ENCODE data around the gene PRCC.

PRCC gene, protein sequence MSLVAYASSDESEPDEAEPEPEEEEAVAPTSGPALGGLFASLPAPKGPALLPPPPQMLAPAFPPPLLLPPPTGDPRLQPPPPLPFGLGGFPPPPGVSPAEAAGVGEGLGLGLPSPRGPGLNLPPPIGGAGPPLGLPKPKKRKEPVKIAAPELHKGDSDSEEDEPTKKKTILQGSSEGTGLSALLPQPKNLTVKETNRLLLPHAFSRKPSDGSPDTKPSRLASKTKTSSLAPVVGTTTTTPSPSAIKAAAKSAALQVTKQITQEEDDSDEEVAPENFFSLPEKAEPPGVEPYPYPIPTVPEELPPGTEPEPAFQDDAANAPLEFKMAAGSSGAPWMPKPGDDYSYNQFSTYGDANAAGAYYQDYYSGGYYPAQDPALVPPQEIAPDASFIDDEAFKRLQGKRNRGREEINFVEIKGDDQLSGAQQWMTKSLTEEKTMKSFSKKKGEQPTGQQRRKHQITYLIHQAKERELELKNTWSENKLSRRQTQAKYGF

DNA sequence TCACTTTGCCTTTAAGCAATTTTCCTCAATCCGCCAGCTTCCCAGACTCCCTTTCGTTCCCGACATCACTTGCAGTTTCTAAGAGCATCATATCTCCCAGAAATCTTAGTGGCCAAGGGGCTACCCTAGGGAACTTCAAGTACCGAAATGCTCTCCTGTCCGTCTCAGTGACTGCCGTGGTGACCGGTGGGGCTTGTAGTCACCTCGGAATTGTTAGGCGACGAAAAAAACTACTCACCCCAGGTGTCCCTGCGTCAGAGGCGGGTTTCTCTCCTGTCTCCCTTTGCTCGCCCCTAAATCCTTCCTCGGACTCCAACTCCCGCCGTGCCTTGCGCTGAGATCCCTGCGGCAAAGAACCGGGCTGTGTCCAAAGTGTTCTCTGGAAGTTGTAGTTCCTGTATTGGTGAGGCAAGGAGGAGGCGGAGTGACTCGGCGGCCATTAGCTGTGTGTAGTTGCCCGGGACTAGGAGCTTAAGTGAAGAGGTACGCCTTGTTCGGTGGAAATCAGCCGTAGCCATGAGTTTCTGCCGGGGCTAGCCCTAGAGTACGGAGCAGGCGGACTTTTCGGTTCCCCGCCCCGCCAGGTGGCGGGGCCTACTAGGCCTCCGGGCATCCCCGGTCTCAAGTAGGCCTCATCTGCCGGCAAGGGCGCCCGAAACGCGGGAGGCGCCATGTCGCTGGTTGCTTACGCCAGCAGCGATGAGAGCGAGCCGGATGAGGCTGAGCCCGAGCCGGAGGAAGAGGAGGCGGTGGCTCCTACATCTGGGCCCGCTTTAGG lies at the start of gene PRCC:
TSS of gene PRCC (plus strand) at position 435 of the 778 bp plus-strand sequence. CDS start at position 672, 237 bp downstream.
- peak; percentile 91 to 97 for DNase-seq (ENCODE audit: low read depth in 2 of 2)

- no peak for DNase-seq (ENCODE audit: low read depth in 2 of 2)
Measured at GRCh38 chr1:156721131-156721530, 46.2 kb upstream of the PRCC start.

DNA sequence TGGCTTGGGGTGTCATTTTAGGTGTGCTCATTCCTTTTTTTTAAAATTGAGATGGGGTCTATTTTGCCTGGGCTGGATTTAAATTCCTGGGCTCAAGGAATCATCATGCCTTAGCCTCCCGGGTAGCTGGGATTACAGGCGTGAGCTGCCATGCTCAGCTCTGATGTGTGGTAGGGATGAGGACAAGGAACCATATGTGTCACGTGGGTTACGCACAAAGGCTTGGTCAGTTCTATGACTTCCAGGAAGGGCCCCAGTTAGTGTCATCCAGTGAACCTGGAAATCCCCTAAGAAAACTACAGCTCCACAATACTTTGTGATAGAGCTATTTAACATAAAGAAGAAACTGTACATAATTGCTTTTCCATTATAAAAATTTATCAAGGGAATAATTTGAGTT lies 45.8 kb upstream of the PRCC start:
- no peak for DNase-seq (ENCODE audit: low read depth in 2 of 2)

DNA sequence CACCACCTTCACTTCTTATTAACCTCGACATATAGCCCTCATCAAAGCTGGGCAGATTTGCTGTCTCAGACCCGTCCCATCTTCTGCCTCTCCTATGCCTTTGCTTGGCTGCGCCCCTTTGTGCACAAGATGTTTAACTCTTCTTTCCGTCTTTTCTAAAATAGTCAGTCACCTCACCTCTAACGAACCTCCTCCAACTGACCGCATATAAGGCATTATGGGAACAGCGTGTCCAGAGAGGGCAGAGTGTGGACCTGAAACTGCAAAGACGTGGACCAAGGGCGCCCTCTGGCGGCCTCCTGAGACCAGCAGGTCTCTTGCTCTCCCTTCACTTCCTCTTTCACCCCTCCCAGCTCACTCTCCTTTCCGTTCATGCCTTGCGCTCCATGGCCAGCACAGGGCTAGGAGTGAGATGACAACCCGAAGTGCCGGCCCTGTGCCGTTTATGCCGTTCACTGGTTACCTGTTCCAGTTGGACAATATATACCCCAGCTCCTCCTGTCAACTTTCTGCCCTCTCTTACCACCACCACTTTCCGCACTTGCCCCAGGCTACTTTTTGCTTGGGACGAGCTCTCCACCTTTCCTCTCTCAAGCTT lies 41.6 kb upstream of the PRCC start:
- peak; percentile 55 to 63 for DNase-seq (ENCODE audit: low read depth in 2 of 2)

- DNase-seq (ENCODE audit: low read depth in 2 of 2), result no peak
Measured at GRCh38 chr1:156726549-156727226, 40.6 kb upstream of the PRCC start.

DNA sequence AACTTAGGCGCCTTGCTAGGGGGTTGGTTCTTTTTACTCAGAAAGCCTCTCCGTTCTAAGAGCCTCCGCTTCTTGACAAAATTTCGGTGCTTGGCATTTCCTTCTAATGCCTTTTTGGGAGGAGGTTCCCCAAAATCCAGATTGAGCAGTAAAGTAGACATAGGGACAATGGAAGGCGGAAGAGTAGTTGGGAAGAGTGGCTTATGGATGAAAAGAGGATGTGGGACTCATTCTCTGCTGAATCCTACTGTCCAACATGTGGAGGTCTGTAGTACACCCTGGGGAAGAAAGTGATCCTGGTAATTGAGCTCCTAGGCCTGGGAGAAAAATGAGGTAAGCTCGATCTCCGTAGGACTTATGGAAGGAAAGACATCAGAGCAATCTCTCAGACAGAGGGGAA lies 39.8 kb upstream of the PRCC start:
- DNase-seq (ENCODE audit: low read depth in 2 of 2), result no peak

DNA sequence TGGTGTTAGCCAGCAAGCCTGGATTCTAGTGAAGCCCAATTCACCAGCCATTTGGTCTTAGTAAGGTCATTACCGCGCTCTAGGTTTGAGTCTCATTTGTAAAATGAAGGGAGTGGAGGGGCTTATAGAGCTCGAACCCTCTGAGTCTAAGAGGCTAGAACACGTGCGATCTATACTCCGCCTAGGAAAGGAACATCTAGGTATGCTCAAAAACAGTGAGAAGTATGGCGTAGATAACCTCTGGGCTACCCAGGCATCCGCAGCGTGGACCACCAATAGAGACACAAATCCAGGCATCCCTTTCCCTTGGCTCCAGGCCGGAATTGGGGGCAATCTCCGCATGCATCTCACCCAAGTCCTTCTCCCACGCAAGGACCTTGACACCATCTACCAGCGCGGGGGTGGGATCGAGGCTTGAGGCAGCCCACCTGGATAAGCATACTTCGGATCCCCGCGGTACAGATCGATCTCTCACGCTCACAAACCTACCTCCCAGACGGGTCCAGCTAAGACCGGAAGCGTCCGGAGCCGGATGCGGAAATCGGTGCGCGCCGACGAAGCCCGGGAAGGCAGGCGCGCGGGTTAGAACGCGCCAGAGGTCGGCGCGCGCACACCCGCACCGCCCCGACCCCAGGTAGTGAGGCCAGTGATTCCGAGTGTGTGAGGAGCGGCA lies 39.3 kb upstream of the PRCC start, which contains the start of gene METTL25B:
TSS of gene METTL25B (plus strand) at position 544 of the 673 bp plus-strand sequence. CDS start 636 bp downstream, outside the sequence.
- peak in 1 of 2 donors; percentile 54 for DNase-seq (ENCODE audit: low read depth in 2 of 2)

GRCh38 chr1:156728599-156729462 lies 38.5 kb upstream of the PRCC start, which contains the start of gene ISG20L2:
TSS of gene ISG20L2 (minus strand) at chr1:156728766. CDS start at chr1:156727652, 1,114 bp downstream.
- DNase-seq (ENCODE audit: low read depth in 2 of 2), result peak; percentile 90 to 93

DNA sequence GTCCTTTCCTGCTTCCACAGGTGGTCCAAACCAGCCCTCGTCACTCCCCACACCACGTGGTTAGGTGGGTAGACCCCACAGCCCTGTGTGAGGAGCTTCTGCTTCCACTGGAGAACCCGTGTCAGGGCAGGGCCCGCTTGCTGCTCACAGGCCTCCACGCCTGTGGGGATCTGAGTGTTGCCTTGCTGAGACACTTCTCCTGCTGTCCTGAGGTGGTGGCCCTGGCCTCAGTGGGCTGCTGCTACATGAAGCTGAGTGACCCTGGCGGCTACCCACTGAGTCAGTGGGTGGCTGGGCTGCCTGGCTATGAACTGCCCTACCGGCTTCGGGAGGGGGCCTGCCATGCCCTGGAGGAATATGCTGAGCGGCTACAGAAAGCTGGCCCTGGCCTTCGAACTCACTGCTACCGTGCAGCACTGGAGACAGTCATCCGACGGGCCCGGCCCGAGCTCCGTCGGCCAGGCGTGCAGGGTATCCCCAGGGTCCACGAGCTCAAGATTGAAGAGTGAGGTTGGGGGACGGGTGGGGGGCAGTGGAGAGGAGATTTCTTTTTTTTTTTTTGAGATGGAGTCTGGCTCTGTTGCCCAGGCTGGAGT lies 33.2 kb upstream of the PRCC start:
- DNase-seq (ENCODE audit: low read depth in 2 of 2), result no peak

GRCh38 chr1:156738407-156738806 lies 28.9 kb upstream of the PRCC start:
- DNase-seq (ENCODE audit: low read depth in 2 of 2), result no peak

DNA sequence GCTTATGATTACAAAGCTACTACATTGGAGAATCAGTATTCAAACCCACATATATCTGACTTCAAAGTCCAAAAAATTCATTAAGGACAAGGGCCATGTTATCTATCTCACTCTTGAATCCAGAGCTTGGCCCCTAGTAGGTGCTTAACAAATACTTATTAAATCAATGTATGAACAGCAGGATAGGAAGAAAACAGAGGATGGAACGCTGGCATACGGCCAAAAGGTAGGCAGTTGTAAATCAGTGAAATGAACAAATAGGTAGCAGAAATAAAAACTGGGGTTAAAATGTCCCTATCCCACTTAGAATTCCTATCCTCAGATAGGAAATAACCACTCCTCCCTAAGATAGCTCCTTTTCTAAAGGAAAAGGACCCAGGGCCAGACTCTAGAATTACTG lies 28.4 kb upstream of the PRCC start:
- DNase-seq (ENCODE audit: low read depth in 2 of 2), result no peak

GRCh38 chr1:156740237-156740740 lies 27.0 kb upstream of the PRCC start:
- no peak for DNase-seq (ENCODE audit: low read depth in 2 of 2)

- DNase-seq (ENCODE audit: low read depth in 2 of 2), result peak; percentile 92 to 96
Measured at GRCh38 chr1:156740741-156741480, 26.4 kb upstream of the PRCC start, which contains the start of gene MRPL24. TSS of gene MRPL24 (minus strand) at chr1:156741088. CDS start at chr1:156738704, 2,384 bp downstream.

GRCh38 chr1:156741481-156741983 lies 25.8 kb upstream of the PRCC start:
- no peak for DNase-seq (ENCODE audit: low read depth in 2 of 2)

GRCh38 chr1:156742017-156742416 lies 25.3 kb upstream of the PRCC start:
- DNase-seq (ENCODE audit: low read depth in 2 of 2), result no peak

GRCh38 chr1:156742801-156743200 lies 24.5 kb upstream of the PRCC start:
- DNase-seq (ENCODE audit: low read depth in 2 of 2), result no peak

GRCh38 chr1:156743367-156744302 lies 23.7 kb upstream of the PRCC start:
- no peak for DNase-seq (ENCODE audit: low read depth in 2 of 2)
